ENCODE results near the gene CASP10. TPM values are rescaled to one million over a fixed set of nuclear protein-coding genes. Genes with fewer than 3 reads are reported as not detected.

Gene CASP10
- total and polyA plus RNA-seq, 2 of the 13 experiments (the other 11 are each of a cell fraction or from before 2014, with no cell fraction given): 22.2 to 23.8 TPM

DNA sequence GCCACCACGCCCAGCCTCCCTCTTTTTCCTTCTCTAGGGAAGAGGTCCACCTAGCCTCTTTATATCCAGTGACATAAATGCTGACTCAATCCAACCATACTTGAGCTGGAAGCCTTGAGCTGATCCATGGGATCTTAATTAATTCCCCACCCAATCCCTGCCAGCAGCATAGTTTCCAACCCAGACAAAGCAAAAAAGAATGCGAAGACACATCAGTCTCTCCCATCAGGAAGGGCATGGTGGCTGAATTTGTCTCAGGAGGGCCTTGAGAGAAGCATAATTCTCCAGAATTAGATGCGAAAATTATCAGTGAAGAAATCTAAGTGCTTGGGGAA lies 22.5 kb downstream of the CASP10 start (continued):
- TF ChIP-seq PLRG1 (conservative IDR thresholded peaks at IDR 0.05) (no peak), SATB2 (CRISPR knock-in tag; IDR thresholded peaks at IDR 0.05) (no peak), MAFF (IDR thresholded peaks at IDR 0.05; ENCODE audit: low read depth, low read length) (no peak), MBNL3 (CRISPR knock-in tag; conservative IDR thresholded peaks at IDR 0.05) (0 out of 2 replicates have a peak, but pooled peaks have one; percentile 2), YEATS4 (CRISPR knock-in tag; IDR thresholded peaks at IDR 0.05; ENCODE audit: borderline replicate concordance) (no peak), ZNF775 (CRISPR knock-in tag; IDR thresholded peaks at IDR 0.05; ENCODE audit: borderline replicate concordance) (peak; percentile 23; the same call in 1 of the 2 replicates), SP1 (IDR thresholded peaks at IDR 0.05) (no peak), SP1 (CRISPR knock-in tag; IDR thresholded peaks at IDR 0.05) (no peak), CHD4 (IDR thresholded peaks at IDR 0.05; ENCODE audit: borderline replicate concordance, low read length) (peak; percentile 99), NPAS2 (CRISPR knock-in tag; IDR thresholded peaks at IDR 0.05; ENCODE audit: borderline replicate concordance) (no peak), IRX3 (CRISPR knock-in tag; IDR thresholded peaks at IDR 0.05; ENCODE audit: borderline replicate concordance, low read depth) (no peak), MBD4 (IDR thresholded peaks at IDR 0.05; ENCODE audit: borderline replicate concordance, low read length) (no peak), ZNF451 (CRISPR knock-in tag; IDR thresholded peaks at IDR 0.05) (no peak), FOXC1 (CRISPR knock-in tag; IDR thresholded peaks at IDR 0.05; ENCODE audit: borderline replicate concordance) (0 out of 2 replicates have a peak, but pooled peaks have one; percentile 31), TOE1 (CRISPR knock-in tag; IDR thresholded peaks at IDR 0.05) (no peak), ZNF614 (CRISPR knock-in tag; IDR thresholded peaks at IDR 0.05; ENCODE audit: borderline replicate concordance) (no peak)
- TF ChIP-seq, protein P1, sequence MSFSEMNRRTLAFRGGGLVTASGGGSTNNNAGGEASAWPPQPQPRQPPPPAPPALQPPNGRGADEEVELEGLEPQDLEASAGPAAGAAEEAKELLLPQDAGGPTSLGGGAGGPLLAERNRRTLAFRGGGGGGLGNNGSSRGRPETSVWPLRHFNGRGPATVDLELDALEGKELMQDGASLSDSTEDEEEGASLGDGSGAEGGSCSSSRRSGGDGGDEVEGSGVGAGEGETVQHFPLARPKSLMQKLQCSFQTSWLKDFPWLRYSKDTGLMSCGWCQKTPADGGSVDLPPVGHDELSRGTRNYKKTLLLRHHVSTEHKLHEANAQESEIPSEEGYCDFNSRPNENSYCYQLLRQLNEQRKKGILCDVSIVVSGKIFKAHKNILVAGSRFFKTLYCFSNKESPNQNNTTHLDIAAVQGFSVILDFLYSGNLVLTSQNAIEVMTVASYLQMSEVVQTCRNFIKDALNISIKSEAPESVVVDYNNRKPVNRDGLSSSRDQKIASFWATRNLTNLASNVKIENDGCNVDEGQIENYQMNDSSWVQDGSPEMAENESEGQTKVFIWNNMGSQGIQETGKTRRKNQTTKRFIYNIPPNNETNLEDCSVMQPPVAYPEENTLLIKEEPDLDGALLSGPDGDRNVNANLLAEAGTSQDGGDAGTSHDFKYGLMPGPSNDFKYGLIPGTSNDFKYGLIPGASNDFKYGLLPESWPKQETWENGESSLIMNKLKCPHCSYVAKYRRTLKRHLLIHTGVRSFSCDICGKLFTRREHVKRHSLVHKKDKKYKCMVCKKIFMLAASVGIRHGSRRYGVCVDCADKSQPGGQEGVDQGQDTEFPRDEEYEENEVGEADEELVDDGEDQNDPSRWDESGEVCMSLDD (CRISPR knock-in tag; IDR thresholded peaks at IDR 0.05; ENCODE audit: borderline replicate concordance): no peak
- TF ChIP-seq, protein P2, sequence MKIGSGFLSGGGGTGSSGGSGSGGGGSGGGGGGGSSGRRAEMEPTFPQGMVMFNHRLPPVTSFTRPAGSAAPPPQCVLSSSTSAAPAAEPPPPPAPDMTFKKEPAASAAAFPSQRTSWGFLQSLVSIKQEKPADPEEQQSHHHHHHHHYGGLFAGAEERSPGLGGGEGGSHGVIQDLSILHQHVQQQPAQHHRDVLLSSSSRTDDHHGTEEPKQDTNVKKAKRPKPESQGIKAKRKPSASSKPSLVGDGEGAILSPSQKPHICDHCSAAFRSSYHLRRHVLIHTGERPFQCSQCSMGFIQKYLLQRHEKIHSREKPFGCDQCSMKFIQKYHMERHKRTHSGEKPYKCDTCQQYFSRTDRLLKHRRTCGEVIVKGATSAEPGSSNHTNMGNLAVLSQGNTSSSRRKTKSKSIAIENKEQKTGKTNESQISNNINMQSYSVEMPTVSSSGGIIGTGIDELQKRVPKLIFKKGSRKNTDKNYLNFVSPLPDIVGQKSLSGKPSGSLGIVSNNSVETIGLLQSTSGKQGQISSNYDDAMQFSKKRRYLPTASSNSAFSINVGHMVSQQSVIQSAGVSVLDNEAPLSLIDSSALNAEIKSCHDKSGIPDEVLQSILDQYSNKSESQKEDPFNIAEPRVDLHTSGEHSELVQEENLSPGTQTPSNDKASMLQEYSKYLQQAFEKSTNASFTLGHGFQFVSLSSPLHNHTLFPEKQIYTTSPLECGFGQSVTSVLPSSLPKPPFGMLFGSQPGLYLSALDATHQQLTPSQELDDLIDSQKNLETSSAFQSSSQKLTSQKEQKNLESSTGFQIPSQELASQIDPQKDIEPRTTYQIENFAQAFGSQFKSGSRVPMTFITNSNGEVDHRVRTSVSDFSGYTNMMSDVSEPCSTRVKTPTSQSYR (CRISPR knock-in tag; IDR thresholded peaks at IDR 0.05; ENCODE audit: borderline replicate concordance): no peak
- TF ChIP-seq, protein P3, sequence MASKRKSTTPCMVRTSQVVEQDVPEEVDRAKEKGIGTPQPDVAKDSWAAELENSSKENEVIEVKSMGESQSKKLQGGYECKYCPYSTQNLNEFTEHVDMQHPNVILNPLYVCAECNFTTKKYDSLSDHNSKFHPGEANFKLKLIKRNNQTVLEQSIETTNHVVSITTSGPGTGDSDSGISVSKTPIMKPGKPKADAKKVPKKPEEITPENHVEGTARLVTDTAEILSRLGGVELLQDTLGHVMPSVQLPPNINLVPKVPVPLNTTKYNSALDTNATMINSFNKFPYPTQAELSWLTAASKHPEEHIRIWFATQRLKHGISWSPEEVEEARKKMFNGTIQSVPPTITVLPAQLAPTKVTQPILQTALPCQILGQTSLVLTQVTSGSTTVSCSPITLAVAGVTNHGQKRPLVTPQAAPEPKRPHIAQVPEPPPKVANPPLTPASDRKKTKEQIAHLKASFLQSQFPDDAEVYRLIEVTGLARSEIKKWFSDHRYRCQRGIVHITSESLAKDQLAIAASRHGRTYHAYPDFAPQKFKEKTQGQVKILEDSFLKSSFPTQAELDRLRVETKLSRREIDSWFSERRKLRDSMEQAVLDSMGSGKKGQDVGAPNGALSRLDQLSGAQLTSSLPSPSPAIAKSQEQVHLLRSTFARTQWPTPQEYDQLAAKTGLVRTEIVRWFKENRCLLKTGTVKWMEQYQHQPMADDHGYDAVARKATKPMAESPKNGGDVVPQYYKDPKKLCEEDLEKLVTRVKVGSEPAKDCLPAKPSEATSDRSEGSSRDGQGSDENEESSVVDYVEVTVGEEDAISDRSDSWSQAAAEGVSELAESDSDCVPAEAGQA (IDR thresholded peaks at IDR 0.05; ENCODE audit: low read depth): no peak
- TF ChIP-seq, protein P3 (CRISPR knock-in tag; IDR thresholded peaks at IDR 0.05; ENCODE audit: borderline replicate concordance): no peak

All from HepG2 (cell line).